Pons (tissue), 1 donor: ENCODE data around the gene EGR4.

ENCODE experiments used
- DNase-seq: peaks from one replicate; pipeline ENCODE4 v3.0.0-alpha.2; 2016; ENCODE audit warnings: low spot score

EGR4 gene

DNA sequence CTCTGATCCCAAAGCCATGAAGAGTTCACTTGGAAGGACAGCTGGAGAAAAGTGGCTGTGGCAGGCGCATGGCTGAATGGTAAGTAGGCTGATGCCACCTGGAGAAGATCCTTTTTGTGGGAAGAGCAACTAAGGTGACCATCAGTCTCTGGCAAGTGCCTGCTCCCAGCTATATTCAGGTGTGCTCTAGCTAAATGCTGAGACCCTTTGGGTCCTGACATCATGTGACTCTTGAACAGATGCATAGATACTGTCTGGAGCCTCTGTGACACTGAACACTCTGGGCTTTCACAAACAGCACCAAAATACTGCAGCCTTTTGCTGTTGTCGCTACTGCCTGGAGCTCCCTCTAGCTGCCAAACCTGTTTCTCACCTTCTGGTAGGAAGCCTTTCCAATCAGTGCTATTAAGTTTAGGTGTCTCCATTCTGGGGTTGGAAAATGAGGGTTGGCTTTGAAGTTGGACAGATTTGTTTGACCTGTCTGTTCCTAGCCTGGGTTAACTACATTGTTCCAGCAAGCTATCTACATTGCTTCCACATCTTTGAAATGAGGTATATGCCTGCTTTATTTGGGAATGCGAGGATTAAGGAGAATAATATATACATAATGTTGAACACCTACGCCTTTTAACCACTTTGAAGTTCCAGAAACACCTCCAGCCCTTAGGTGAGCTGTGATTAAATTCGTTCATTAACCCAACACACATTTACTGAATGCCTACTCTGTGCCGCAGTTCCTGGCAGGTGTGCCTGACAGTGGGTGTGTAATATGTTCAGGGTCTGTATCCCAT is 3.1 kb downstream of the EGR4 start:
- DNase-seq = peak; percentile 42

DNA sequence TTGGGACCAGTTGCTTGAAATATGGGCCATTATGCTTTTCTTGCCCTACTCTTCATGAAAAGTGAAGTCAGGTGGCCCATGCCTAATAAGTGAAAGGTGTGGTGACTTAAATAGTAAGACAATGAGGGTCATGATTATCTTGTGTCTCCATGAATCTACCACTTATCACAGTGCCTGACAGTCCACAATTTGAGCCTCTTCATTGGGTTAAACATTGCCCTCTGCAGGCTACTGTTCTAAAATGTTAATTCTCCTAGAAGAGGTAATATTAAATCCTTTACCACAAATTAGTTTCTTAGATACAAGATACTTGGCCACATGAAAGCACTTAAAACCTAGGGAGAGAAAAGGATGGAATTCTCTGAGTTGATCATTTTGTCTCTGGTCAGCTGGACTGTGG is 4.0 kb downstream of the EGR4 start:
- no peak for DNase-seq

DNA sequence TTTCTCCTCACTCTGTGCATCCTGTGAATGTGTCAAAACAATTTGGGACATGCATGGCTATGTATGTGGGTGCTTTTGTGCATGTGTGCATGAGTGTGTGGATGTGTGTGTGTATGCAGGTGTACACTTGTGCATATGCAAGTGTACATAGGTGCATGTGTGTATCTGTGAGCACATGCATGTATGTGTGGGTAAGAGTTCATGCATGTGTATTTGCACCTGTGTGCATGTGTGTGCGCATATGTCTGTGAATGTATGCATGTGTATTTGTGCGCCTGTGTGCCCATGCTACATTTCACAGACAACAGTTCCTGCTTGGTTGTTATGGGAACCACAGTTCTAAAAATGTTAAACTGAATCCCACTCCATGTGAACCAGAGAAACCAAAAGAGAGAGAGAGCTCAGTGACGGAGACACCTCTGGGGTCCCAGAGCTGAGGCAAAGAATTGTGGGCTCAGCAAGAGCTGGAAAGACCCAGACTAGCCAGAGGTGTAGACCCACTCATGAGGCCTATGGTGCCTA is 7.2 kb downstream of the EGR4 start:
- no peak for DNase-seq

DNA sequence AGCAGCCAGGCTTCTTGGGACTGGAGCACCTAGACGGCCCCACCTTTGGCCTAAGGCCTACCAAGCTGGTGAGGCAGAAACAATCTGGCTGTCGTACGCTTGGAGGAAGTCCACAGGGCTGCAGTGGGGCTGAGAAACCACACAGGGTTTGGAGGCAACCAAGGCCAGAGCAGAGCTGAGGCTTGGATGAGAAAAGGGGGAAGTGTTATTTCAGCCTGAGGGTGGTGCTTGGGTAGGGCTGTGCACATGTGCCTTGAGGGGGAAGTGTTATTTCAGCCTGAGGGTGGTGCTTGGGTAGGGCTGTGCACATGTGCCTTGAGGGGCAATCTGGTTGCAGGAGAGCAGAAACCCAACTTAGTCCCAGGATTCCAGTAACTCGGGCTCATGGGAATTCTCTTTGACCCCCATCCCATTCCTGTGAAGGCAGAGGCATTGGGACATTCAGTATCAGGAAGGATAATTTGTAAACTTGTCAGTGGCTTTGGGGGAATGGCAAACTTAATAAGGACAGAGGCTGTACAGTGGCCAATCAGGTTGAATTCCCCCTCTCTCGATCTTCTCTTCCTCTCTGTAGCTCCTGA is 8.1 kb downstream of the EGR4 start:
- peak; percentile 46 for DNase-seq

DNA sequence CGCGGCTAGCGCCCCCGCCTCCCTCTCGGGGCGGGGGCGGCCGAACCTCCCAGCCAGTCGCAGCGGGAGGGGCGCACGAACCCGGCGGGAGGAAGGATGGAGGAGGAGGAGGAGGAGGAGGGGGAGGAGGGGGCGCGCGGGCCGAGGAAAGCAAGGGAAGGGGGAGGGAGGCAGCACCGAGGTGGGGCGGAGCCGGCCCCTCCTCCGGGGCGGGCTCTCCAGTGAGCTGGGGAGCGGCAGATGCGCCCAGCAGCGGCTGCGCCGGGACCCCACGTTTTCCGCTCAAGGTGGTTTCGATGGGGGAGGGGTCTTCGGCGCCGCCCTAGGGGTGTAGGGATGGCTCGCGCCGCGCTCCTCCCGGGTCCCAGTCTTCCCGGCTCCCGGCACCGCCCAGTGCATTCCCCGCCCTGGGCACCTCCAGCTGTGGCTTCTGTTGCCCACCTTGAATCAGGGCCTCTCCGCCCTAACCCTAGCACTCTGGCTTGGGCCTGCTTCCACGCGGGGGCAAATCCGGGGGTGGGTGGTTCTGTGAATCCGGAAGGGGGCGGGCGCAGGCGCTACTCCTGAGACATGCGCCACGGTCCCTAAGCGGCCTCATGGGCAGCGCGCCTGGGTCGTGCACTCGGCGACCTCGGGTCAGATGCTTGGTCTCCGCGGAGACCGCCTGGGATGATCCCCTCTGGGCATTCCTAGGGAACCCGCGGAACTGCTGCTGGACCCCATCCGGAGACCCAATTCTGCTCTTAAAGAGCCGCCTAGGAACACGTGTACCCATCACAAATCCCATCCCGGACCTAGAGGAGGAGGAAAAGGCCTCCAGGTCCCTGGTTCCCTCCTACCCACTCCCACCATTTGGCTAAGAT is 8.8 kb downstream of the EGR4 start, which contains the start of gene FBXO41:
Gene FBXO41, minus strand, starts transcription at position 183 of the 863 bp plus-strand sequence. CDS start 14,848 bp downstream, outside the sequence.
- DNase-seq = no peak

DNA sequence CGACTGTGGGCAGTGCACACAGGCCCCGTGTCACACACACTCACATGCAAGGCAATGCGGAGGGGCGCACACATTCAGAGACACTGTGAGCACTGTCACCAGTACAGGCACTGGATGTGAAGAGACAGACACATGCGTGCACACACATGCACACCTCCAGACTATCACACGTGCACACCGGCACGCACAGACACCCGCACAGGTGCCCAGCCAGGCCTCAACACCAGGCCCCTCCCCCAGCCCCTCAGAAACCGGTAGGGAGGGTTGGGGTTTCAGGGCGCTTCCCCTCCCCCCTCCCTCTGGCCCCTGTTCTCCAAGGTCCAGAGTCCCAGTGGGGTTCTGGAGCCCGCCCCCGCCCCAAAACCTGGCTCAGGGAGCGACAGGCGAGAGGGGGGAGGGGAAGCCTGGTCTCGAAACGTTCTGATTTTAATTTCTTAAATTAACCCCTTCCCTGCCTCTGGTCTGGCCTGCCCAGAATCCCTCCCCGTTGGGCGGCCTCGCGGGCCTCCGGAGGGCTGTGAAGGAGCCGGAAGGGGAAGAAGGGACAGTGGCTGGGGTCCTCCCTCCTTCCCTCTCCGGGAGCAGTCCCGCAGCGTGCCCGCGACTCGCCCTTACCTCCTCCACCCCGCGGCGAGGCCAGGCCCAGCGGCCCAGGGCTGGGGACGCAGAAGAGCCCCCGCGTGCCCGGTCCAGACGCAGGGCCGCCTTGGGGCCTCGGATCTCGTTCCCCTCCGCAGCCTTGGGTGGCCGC is 9.6 kb downstream of the EGR4 start:
- no peak for DNase-seq

DNA sequence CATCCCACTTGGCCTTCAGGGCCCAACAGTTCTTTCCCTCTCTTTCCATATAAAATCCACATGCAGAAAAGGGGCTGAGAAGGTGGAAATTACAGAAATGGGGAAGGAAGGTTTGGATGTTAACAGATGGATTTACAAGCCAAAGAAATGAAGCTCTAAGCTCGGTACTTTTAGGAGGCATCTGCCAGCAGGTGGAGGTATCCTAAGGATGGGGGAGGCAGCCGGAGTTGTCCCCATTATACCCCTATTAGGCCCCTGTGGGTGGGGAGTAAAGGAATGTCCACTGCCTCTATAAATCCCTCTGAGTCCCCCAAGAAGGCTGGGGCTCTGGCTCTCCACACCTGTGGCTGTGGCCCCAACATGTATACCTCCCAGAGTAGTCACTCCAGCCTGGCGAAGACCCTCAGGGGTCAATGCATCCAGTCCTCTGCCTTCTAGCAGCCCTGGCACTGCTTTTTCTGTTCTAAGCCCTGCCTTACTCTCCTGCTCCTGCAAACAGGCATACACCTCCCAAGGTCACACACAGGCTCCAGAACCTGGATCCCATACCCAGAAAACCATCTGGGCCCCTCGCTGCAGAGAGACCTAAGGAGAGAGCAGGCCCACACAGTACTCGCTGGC is 10.3 kb downstream of the EGR4 start:
- DNase-seq = no peak

DNA sequence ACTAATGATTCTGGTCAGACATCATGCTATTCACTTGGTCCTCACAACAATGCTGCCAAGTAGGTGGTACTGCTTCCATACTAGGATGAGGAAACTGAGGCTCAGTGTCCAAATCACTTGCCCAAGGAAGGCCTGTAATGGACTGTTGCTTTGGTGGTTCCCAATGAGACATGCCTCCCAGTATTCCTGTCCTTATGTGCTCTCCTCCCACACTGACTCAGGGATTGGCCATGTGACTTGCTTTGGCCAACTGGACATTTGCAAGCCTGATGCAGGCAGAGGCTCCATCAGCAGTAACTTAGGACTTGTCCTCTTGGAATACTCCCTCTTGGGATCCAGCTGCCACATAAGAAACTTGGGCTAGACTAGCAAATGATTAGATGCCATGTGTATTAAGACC is 12.1 kb downstream of the EGR4 start:
- DNase-seq = no peak

DNA sequence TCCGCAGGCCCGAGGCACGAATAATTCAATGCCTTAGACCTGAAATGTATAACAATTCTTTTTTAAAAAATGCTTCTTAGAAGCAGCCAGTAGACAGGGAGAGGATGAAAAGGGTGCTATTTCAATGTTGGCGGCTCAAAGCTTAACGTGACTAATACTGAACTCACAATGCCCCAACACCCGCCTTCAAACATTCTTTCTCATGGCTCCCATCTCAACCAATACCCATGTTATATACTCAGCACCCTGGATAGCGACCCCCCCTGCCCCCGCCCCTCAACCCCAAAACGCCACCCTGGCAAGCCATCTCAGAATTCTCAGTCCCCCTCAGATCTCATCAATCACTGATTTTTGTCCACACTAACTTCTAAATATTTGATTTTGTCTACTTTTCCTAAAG is 13.5 kb downstream of the EGR4 start:
- DNase-seq = no peak

DNA sequence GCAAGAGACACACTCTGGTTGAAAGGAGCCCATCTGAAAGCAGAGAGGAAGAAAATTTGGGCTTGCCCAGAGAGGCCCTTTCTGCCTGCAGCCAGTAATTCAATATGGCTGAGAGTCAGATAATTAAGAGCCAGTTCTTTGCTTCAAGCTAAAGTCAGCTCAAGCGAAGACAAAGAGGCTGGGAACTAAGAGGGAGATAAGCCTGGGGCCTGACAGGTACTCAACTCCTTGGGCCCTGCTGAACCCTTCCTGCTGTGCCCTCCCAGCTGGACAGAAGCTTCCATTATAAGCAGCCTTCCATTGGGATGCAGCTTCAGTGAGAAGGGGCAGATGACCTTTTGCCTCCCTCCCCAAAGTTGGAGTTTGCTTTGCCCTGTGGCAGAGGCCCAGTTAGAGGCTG is 21.1 kb downstream of the EGR4 start:
- no peak for DNase-seq

DNA sequence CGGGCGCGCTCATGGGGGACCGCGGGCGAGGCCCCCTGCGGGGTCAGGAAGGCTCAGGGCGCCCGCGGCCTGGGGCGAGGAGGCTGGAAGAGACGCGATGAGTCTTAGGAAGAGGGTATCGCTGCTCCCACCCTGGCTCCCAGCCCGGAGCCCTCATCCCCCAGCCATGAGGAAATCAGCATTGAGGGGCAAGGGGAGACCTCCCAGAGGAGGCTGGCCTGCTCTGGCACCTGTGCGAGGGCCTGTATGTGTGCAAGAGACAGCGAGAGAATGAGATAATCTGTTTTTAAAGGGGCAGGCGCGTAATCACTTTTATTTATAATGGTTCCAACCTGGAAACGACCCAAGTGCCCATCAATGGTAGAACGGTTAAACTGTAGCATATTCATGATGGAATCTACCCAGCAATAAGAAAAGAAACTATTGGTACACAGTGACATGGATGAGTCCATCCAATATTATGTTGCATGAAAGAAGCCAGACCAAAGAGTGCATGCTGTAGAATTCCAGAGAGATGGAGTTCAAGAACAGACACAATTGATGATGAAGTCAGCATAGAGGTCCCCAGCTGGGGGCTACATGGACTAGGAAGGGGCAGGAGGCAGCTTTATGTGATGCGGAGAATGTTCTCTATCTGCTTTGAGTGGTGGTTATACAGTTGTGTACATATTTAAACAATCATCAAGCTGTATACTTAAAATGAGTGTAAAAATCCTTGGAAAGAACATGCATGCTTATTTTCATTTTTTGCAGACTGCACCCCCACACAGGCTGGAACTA is 23.5 kb downstream of the EGR4 start:
- DNase-seq = no peak

DNA sequence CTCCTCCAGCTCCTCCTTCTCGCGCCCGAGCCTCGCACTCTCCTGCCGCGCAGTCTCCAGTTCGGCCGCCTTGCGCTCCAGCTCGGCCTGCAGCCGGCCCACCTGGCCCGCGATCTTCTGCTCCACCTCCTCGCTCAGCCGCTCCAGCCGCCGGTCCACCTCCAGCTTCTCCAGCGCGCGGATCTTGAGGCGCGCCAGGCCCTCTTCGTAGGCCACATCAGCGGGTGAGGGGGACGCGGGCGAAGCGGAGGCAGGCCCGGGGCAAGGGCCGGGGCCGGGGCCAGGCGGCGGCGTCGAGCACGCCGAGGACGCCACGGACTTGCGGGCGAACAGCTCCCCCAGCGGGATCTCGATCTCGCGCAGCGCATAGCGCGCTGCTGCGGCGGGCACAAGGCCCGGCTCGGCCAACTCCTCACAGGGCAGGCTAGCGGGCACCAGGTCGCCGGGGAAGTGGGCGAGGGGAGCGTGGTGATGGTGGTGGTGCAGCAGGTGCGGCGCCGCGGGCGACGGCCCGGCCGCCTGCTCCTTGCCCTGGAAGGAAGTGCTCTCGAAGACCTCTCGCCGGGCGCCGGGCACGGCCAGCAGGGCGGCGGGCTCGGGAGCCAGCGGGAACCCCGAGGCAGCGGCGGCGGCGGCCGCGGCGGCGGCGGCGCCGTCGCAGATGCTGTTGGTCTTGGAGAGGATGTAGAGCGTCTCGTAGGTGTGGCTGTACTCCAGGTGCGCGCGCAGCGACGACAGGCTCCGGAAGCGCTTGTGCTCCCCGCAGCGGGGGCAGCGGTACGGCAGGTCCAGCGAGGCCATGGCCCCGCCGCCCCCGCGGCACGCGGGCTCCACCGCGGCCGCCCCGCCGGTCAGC is 24.3 kb downstream of the EGR4 start:
- no peak for DNase-seq

DNA sequence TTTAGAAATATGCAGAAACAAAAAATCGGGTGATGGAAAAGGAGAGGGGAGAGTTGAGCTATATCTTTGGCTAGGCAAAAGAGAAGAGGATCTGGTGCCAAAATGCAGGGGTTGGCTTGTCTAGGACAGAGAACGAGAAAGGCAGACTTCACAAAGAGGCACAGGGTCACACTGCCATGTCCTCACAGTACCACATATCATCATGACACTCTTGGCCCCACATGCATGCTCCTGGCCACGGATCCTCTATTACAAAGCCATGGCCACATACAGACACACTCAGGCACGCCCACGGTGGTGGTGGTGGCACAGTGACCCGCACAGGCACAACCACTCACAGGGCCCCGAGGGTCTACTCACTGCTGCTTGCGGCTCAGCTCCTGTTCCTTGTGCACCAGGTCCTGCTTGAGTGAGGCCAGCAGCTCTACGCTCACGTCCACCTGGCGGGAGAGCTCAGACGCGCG is 24.9 kb downstream of the EGR4 start:
- no peak for DNase-seq

DNA sequence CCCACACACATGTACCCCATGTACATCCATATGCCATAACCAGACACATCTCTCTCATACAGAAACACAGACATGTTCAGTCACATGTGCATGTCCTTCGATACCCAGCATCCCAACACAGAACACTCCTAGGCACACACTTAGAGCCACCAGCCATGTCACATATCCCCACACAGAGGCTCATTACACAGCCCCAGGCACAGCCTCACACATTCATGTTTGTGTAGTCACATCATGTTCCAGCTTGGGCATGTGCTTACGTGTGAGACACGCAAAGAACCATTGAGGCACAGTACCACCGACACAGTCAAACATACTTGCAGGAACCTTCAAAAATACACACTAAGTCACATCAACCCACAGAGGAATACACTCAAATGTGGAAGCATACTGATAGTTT is 26.3 kb downstream of the EGR4 start:
- no peak for DNase-seq

DNA sequence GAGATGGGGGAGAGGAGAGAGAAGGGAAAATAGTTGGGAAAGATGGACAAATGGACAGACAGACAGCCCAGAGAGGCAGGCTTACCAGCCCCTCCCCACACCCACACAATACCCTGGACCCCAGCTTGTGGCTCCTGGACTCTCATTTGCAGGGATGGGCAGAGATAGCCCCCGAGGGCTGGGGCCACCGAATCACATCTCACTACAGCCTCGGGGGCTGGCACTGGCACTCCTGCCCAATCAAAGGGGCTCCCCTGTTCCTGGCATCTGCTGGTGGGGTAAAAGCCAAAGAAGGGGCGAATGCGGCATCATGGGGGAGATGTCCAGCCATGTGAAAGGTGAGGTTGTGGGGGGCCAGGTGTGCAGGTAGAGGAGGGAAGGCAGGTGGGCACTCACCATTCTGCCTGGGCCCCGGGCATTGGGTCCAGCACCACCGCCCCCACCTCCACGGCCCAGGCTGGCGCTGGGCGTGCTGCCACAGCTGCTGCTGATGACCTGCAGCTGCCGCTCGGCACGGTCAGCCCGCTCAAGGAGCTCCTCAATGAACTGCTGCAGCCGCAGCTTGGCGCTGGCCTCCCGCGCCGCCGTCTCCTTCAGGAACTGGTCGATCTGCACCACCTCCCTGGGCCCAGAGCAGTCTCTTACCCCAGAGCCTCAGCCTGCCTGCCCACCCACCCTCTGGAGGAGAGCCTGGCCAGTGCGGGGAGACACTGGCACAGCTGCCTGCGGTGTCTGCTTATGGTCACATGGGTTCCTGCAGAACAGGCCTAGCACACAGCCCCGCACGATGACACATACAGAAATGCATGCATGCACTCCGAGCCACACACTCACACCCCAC is 27.1 kb downstream of the EGR4 start:
- DNase-seq = no peak

DNA sequence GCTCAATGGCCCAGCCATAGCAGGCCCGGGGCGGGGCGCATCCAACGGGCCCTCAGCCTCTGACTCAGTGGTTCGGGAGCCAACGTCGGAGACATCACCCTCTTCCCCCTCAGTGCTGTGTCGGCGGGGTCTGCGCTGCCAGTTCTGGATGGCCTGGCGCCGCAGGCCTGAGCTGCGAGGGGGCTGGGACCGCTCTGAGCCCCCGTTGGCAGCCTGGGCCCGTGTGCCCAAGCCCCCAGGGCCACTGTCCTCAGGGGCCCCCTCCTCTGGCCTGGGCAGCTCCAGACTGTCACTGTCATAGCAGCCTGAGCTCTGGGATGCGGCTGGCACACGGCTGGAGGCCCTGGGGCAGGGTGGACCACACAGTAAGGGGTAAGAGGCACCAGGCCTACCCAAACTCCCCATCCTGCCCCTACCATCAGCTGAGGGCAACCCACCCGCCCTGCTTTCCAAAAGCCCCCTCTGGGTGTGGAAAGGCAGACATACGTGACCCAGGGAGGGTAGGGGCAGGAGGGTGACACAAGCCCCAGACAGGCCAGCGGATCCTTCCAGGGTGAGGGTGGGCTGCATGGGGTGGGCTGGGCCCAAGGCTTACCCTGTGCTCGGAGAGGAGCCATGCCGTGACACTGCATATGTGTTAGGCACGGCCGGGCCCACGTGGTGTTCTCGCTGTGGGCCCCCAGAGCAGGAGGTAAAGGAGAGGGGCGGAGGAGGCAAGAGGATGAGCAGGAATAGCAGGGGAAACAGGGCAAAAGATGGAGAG is 27.9 kb downstream of the EGR4 start:
- DNase-seq = no peak

DNA sequence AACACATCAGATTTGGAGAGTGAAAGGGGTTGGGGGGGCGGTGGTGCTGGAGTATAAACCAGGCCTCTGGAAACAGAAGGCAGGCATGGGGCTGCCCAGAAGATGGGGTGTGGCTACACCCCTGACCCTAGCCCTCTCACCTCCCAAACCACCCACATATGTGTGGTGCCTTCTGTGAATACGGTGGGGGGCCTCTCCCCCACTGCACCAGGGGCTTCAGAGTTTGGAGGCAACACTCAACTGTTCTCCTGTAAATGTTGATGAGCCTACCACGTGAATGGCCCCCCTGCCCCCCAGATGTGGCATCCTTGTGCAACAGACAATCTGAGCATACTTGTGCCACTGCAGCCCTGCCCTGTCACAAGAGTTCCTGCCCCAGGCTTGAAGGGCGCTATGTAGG is 28.6 kb downstream of the EGR4 start:
- no peak for DNase-seq

DNA sequence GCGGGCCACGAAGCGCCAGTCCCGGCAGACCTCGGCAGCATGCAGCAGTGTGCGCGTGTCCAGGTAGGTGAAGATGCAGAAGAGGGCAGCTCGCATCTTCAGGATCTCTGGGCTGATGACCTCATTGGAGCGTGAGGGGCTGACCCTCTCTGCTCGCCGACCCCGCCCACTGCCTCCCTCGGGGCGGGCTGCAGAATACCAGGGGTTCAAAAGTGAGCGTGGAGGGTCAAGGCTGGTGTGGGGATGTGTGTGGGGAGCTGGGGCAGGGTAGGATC is 29.1 kb downstream of the EGR4 start:
- DNase-seq = no peak
